BE2C (cell line): ENCODE measurements around the gene PTGER3.

Source experiments
- DNase-seq: peaks from one replicate; pipeline ENCODE4 v3.0.0-alpha.2; 2020
- H3K27me3 ChIP-seq: fragments of 250-450 bp; sonication (Bioruptor Pico); 2 replicates; pipeline ENCODE4 v1.5.1; 2020; ENCODE audit warnings: mild to moderate bottlenecking
- H3K36me3 ChIP-seq: fragments of 250-450 bp; sonication (Bioruptor Pico); 2 replicates; pipeline ENCODE4 v1.5.1; 2020; ENCODE audit warnings: mild to moderate bottlenecking
- H3K4me1 ChIP-seq: fragments of 250-450 bp; sonication (Bioruptor Pico); 2 replicates; pipeline ENCODE4 v1.5.1; 2020
- H3K4me3 ChIP-seq: 2 replicates; pipeline ENCODE4 v1.5.1; 2011; ENCODE audit warnings: low read depth, low read length
- H3K9me3 ChIP-seq: fragments of 250-450 bp; sonication (Bioruptor Pico); 2 replicates; pipeline ENCODE4 v1.5.1; 2020
- CTCF ChIP-seq: IDR thresholded peaks from 2 replicates; pipeline ENCODE4 v1.5.1; 2012; ENCODE audit warnings: mild to moderate bottlenecking, low read depth, low read length

Gene PTGER3

GRCh38 chr1:70966018-70966638 is 81.5 kb downstream of the PTGER3 start:
- Histone ChIP-seq H3K36me3 (no peaks in the 10 kb centered on the region), H3K9me3 (no peaks in the 10 kb centered on the region), H3K4me1 (no peaks in the 10 kb centered on the region), H3K4me3 (no peak overlapping the region), H3K27me3 (no peaks in the 10 kb centered on the region)
- peak; percentile 10; the same call in 1 of the 2 replicates for TF ChIP-seq CTCF
- DNase-seq: no peak

DNA sequence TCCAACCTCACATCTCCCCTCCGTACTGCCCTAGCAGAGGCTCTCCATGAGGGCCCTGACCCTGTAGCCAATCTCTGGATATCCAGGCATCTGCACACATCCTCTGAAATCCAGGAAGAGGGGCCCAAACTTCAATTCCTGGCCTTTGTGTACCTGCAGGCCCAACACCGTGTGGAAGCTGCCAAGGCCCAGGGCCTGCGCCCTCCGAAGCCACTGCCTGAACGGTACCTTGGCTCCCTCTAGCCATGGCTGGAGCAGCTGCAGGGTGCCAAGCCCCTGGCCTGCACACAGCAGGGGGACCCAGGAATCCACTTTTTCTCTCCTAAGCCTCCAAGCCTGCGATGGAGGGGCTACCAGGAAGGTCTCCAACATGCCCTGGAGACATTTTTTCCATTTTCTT is 84.2 kb downstream of the PTGER3 start:
- H3K27me3 ChIP-seq: no peaks in the 10 kb centered on the region
- H3K4me3 ChIP-seq: no peak overlapping the region
- peak; percentile 7 for DNase-seq

DNA sequence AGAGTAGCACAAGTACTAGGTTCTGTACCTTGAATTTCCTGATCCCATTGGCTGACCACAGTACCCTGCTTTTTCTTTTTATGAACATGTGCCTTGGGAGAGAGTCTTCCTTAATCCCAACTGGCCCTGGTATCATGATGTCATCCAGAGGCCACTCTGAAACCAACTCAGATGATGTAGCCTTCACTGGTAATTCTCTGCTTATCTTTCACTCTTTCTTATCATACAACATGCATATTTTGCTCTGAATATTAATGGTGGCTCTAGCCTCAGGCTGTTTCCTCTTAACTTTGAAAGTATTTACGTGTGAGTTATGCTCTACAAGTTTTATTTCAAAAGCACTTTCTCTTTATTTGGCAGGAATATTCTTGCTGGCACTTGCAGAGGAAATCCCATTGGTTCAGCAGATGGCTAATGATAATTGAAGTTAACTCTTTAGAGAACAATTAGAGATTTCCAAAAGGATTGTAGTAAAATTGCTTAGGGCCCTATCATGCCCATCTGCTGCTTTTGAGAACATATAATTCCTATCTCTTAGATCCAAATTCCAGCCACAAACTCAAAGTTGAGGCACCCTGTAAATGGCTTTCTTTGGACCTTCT is 86.1 kb downstream of the PTGER3 start:
- no peaks in the 10 kb centered on the region for H3K36me3 ChIP-seq
- DNase-seq: no peak
- no peak for TF ChIP-seq CTCF
- H3K27me3 ChIP-seq: no peaks in the 10 kb centered on the region
- no peaks in the 10 kb centered on the region for H3K4me1 ChIP-seq
- no peaks in the 10 kb centered on the region for H3K9me3 ChIP-seq
- H3K4me3 ChIP-seq: no peak overlapping the region

More for the DNA sequence above, 84.2 kb downstream of the PTGER3 start:
- H3K36me3 ChIP-seq: no peaks in the 10 kb centered on the region
- no peaks in the 10 kb centered on the region for H3K4me1 ChIP-seq
- H3K9me3 ChIP-seq: no peaks in the 10 kb centered on the region
- TF ChIP-seq CTCF: no peak

GRCh38 chr1:70948396-70949017 is 99.1 kb downstream of the PTGER3 start:
- H3K9me3 ChIP-seq: no peaks in the 10 kb centered on the region
- no peak overlapping the region for H3K4me3 ChIP-seq
- TF ChIP-seq CTCF: no peak
- H3K4me1 ChIP-seq: no peaks in the 10 kb centered on the region
- no peaks in the 10 kb centered on the region for H3K36me3 ChIP-seq
- no peaks in the 10 kb centered on the region for H3K27me3 ChIP-seq
- DNase-seq: no peak

DNA sequence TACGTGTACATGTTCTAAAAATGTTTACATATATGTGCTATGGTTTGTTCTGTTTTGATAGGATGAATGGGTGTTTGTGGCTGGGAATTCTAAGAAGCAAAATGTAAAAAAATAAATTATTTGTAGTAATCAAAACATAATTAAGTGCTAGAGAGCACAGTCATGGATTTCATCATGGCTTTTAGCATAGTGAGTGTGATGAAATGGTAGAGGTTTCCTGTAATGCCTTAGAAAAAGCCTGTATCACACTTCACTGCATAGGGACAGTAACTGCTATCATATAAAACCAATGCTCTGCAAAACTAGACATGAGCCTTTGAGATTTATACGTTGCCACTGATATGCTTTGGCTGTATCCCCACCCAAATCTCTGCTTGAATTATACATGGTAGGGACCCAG is 99.8 kb downstream of the PTGER3 start:
- no peak overlapping the region for H3K4me3 ChIP-seq
- DNase-seq: no peak
- H3K4me1 ChIP-seq: no peaks in the 10 kb centered on the region
- no peaks in the 10 kb centered on the region for H3K9me3 ChIP-seq
- no peak for TF ChIP-seq CTCF
- H3K27me3 ChIP-seq: no peaks in the 10 kb centered on the region
- no peaks in the 10 kb centered on the region for H3K36me3 ChIP-seq

DNA sequence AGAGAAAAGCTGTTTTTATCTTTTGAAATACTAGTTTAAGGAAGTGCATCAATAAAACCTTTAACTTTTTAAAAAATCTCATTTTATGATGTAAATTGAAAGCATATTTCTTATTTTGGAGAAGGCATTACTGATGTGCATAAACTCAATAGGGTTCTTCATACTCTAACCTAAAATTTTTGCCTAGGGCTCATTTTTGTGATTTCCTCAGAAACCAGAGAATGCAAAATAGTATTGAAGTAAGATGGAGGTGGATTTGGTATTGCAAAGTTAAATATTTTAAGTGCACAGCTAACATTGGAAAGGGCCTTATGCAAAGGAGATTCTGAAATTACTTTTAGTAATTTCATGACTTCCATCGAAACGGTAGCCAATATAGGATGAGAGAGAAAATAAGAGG is 101.9 kb downstream of the PTGER3 start:
- Histone ChIP-seq H3K36me3 (no peaks in the 10 kb centered on the region), H3K27me3 (no peaks in the 10 kb centered on the region), H3K4me3 (no peak overlapping the region), H3K9me3 (no peaks in the 10 kb centered on the region), H3K4me1 (no peaks in the 10 kb centered on the region)
- no peak for DNase-seq
- TF ChIP-seq CTCF: no peak
